A673 (cell line): ENCODE data around the gene VPS52.

Experiments
- EZH2 ChIP-seq: fragments of 200-600 bp; sonication (generic); IDR thresholded peaks from 2 replicates; pipeline ENCODE4 v1.6.1; 2017; ENCODE audit warnings: borderline replicate concordance, low read depth, mild to moderate bottlenecking, mixed read lengths, antibody characterized with exemption, low read length; ENCODE audit not compliant: poor library complexity, severe bottlenecking
- TF ChIP-seq, protein P1 (sequence below): fragments of 300-800, 200-600 bp; sonication (generic); conservative IDR thresholded peaks from 2 replicates; pipeline ENCODE4 v1.5.1; 2017; ENCODE audit warnings: low read depth, mild to moderate bottlenecking, antibody characterized with exemption, low read length, moderate library complexity, mixed read lengths

DNA sequence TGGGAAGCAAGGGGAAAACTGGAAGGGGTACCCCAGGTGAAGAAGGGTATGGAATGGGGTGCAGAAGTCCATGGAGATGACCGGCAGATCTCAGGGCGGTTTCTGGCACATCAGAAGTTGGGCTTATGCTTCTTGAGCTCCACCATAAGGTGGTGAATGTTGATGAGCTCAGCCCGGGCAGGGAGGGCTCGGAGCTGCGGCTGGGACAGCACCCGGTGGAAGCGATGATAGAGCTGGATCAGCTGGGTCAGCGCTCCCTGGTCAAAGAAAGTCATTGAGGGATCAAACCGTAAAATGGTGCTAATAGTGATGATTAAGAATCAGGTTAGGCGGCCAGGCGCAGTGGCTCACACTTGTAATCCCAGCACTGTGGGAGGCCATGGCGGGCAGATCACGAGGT, 20.9 kb downstream of the VPS52 start:
- TF ChIP-seq, protein P1, sequence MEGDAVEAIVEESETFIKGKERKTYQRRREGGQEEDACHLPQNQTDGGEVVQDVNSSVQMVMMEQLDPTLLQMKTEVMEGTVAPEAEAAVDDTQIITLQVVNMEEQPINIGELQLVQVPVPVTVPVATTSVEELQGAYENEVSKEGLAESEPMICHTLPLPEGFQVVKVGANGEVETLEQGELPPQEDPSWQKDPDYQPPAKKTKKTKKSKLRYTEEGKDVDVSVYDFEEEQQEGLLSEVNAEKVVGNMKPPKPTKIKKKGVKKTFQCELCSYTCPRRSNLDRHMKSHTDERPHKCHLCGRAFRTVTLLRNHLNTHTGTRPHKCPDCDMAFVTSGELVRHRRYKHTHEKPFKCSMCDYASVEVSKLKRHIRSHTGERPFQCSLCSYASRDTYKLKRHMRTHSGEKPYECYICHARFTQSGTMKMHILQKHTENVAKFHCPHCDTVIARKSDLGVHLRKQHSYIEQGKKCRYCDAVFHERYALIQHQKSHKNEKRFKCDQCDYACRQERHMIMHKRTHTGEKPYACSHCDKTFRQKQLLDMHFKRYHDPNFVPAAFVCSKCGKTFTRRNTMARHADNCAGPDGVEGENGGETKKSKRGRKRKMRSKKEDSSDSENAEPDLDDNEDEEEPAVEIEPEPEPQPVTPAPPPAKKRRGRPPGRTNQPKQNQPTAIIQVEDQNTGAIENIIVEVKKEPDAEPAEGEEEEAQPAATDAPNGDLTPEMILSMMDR = no peak
- TF ChIP-seq EZH2 = no peak
